Globus pallidus (tissue), 1 donor: ENCODE measurements around the gene SLC24A3.

ENCODE experiments used
- DNase-seq: peaks from one replicate; pipeline ENCODE4 v3.0.0-alpha.2; 2015; ENCODE audit warnings: low spot score

Gene SLC24A3

DNA sequence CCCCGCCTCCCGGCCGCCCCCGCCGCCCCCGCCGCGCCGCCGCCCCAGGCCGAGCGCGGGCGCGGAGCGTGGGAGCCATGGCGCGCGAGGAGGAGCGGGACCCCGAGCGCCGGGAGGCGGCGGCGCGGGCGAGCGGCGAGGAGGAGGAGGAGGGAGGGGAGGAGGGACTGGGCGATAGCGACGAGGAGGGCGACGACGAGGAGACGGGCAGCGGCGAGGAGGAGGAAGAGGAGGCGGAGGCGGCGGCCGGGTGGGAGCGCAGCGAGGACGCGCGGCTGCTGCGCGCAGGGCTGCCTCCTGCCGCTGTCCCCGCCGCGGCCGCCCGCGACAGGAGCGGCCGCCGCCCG lies at the start of gene SLC24A3:
TSS of gene SLC24A3 (plus strand) at position 174 of the 347 bp plus-strand sequence.
- no peak for DNase-seq

DNA sequence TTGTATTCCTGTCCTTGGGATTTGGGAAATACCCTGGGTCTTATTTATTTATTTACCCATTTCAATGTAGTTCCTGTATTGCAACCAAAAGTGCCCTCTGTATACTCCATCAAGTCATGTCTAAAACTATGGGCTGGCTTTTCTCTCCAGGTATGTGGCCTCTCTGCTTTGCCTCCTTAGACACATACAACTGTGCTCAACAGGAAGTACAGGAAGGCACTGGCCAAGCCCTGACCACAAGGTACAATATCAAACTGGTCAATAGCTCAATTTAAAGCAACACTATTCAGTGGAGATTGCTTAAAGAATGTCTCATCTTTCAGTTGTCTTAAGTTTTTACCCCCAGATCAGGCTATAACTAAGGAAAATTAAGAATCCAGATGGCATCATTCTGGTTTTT lies 42.3 kb upstream of the SLC24A3 start:
- DNase-seq, result no peak

DNA sequence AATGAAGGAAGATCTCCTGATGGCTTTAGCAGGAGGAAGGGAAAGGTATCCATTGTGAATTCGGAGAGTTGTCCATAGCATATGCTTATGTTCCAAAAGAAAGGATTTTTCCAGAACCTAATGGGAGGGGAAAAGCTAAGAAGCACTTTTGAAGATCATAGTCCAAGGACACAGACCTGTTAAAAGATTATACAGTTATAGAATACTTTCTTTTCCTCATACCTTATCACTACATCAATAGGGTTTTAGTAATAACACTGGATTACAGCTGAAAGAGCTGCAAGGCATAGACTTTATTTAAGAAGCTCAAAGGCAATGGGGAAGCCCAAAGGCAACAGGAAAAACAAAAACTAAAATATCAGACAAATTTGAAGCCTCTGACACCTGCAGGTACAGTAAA lies 39.8 kb upstream of the SLC24A3 start:
- DNase-seq, result no peak

DNA sequence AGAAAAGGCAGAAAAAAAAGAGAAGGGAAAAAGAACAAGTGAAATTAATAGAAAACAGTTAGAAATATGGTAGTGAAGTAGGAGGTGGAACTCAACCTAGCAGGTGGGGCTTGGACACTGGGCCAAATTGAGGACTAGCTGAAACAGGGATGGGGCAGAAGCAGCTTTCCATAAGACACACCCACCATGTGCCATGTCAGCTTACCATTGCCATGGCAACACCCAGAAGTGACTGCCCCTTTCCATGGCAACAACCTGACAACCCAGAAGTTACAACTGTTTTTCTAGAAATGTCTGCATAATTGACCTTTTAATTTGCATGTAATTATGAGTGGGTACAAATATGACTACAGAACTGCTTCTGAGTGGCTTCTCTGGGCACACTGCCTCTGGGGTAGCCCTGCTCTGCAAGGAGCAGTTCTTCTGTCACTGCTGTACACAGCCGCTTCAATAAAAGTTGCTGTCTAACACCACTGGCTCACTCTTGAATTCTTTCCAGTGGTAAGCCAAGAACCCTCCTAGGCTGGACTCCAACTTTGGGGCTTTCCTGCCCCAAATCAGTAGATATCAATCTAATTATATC lies 35.9 kb upstream of the SLC24A3 start:
- DNase-seq, result no peak

DNA sequence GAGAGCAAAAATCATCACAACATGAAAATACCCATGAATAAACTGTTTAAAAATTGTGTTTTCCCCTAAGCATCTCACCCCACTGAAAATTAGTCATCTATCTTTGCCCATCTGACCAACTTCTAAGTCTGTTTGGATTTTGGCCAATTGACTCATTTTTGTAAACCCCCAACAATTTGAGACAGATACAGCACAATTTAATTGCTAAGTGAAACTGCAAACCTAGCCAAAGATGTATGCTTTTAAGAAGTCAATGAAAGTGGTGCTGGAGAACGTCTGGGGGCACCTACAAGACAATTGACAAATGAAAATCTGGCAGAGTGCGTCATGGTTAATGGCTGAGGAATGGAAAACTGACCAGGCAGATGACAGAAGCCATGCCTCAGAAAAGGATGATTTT lies 30.9 kb upstream of the SLC24A3 start:
- no peak for DNase-seq

DNA sequence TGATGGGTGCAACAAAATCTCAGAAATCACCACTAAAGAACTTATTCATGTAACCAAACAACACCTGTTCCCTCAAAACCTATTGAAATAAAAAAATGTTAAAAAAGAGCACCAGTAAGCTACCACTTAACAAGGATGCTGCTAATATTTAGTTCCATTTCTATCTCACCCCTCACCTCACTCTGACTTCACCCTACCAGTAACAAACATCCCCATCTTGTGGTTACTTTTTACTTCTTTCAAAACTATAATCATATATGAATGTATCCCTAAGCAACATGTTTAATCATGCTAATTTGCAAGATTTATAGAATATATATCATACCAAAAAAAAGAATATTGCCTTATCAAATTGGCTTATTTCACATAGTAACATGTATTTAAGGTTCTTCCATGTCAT lies 27.4 kb upstream of the SLC24A3 start:
- no peak for DNase-seq

DNA sequence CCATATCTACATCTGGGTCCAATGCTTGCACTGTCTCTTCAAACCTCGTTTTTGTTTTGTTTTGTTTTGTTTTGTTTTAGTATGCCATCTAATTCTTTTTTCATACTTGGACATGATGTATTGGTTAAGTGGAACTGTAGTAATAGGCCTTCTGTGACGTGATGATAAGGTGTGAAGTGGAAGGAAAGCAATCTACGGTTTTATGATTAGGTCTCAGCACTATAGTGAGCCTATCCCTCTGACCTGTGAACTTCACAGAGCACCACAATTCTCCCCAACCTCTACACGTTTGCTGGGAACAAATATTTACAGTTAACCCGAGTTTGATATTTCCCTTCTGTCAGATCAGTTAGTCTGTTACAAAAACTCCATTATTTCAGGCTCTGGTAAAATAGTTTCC lies 19.1 kb upstream of the SLC24A3 start:
- no peak for DNase-seq

DNA sequence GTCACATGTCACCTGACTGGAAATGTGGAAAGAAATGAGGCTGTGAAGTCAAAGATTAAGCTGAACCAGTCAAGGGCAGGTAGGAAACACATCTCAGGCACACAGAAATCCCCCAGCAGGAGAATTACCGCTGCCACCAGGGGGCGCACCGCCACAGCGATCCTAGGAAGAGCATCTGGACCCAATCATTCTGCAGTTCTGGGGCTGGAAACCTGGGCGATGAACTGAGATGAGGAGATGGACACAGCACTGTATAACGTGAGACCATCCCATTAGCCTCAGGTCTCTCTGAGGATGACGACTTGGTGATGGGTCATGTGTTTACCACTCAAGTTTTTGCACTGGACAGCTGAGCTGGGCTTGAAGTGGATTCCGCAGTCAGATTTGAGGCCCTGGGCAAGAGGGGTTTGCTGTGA lies 6.5 kb upstream of the SLC24A3 start:
- DNase-seq, result peak; percentile 21

DNA sequence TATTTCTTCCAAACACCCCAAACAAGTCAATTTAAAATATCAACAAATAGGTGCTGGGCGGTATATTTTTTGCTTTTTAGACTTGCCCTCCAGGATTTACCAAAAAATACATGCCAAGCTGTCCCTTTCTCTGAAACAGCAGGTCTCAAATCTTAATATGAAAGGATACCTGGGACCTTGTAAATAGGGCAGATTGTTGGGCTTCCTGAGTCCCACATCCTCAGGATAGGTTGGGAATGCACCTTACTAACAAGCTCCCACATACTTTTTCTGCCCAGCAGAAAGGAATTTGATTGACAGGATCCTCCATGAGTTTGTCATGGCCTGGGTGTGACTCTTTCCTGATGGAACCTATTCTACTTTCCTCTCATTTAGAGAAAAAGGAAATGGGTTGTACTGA lies 4.9 kb upstream of the SLC24A3 start:
- DNase-seq, result no peak

DNA sequence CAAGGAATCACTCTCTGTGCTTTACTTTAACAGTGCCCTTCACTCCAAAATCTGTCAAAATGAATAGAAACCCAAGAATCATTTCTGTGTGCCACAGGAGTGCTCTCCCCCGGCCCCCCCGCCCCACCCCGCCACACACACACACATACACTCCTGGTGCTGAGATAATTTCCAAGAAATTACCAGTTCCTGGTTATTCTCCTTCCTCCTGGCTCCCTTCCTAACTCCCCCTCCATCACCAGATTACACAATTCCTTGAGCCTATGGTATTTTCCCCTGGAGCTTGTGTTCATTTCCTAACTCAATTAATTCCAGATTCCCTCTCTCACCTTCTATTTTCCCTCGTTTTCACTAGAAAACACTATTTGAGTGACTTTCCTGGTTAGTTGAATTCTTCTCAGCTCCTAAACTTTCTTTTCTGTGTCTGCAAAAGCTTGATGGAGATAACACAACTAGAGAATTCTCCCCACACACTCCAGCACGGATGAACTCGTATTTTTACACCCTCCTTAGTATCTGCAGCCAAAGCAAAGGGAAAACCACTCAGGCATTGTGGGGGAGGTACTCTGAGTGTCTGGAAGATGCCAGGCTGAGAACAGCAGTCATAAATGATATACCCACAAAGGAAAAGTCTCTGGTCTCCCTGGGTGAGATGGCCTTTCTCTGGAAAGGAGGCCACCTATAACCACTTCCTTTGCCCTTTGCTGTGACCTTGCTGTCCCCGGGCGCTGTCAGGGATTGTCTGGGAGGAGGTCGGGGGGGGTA lies 1.9 kb upstream of the SLC24A3 start:
- no peak for DNase-seq

DNA sequence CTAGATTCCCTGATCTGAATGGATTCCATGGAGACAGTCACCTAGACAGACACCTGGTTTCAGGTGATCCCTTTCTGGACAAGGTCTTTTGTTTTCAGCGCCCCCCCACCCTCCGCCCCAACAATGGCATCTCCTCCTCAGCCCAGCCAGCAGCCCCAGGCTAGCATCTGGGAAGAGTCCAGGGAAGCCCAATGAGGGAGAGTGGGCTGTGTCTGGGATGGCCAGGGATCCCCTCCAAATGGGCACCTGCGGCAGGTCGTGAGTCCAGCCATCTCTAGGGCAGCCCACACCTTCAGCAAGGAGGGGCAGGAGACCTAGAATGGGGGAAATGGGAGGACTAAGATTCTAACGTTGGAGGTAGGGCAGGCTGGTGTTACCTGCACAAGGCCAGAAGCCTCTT lies 1.2 kb upstream of the SLC24A3 start:
- no peak for DNase-seq

DNA sequence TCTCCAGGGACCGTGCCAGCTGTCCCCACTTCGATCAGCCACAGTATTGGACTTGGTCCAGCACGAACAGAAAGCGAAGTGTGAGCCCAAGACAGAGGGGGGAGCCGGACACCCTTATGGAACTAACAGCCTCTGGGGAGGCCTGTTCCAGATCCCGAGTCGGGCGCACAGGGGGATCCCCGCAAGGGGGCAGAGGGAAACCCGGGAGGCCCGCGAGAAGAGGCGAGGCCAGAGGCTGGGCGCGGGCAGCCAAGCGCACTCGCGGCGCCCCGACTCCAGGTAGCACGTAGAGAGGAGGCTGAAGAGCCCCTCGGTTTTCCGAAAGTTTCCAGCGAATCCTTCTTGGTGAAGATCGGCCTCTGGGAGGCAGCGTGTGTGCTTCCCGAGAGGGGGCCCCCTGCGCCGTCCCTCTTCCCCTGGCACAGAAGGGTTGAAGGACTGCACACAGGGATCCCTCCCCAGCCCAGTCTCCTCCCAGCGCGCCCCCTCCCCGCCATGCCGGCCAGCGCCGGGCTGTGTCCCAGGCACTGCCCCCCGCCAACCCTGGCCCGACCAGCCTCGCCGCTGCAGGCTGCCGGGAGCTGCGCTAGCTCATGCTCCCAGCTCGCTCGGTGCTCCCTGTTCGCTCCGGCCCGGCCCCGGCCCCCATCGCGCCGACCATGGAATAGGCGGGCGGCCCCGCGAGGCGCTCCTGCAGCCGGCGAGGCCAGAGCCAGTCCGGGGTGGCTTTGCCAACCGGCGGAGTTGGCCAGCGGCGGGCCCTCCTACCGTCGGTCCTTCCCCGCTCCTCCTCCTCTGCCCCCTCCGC lies 577 bp upstream of the SLC24A3 start:
- peak; percentile 14 for DNase-seq

DNA sequence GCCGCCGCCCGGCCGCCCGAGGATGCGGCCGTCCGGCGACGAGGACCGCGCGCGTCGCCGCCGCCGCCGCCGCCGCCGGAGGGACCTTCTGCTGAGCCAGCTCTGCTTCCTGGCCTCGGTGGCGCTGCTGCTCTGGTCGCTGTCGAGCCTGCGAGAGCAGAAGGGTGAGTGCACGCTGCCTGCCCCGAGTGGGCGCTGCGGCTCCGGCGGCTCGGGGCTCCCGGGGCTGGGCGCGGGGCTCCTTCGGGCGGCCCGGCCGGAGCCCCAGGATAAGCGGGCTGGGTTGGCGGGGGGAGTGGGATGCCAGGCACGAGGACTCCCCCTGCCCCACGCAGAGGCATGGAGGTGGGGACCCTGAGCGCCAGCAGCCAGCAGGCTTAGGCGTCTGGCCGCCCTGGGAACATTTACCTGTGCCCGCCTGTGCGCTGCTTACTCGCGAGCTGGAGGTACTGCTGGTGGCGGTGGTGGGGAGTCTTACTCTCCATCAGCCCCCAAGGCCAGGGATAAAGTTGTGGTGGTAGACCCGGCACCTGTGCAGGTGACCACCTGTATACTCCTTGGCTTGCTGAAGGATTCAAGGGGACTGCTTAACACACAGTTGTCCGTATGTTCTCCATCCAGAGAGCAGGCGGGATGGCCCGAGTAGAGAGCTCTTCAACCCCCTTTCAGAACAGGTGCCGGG lies 520 bp downstream of the SLC24A3 start:
- DNase-seq, result peak; percentile 33

DNA sequence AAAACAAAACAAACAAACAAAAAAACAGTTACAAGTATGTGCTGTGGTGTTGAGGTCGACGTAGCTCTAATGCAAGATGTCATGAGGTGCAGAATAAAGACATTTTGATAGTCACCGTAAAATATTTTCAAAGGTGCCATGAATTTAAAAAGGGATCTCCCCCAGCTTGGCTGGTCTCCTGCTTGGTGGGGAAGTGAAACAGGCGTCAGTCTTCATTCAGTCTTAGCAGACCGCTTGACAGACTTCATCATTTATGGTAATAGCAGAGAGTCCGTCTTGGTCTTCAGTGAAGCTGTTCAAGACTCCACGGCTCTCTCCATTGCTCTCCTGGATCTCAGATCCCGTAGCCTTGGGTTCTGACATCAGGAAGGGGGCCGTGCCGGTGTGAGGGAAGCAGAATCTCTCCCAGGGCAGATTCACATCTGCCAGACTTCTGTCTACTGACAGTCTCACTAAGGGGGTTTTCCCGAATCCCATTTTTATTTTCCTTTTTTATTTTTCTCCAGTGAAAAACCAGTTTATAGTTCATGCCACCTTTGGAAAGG lies 1.6 kb downstream of the SLC24A3 start:
- DNase-seq, result no peak

DNA sequence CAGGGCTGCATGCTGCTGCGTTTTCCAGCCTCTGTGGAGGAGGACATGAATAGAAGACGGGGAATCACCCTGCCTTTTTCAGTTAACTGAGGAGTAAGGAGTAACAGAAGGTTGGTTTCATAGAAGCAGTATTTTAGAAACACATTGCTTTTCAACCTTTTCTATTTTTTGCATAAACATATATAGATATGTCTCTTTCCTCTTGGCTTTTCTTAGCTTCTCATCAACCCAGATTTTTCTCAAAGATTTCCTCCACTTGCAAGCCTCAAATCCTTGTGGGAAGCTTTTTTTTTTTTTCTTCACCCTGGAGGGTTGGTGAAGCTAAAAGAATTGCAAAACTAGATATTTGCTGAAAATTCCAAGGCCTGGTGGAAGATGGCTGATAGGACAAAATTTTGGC lies 6.0 kb downstream of the SLC24A3 start:
- DNase-seq, result no peak

DNA sequence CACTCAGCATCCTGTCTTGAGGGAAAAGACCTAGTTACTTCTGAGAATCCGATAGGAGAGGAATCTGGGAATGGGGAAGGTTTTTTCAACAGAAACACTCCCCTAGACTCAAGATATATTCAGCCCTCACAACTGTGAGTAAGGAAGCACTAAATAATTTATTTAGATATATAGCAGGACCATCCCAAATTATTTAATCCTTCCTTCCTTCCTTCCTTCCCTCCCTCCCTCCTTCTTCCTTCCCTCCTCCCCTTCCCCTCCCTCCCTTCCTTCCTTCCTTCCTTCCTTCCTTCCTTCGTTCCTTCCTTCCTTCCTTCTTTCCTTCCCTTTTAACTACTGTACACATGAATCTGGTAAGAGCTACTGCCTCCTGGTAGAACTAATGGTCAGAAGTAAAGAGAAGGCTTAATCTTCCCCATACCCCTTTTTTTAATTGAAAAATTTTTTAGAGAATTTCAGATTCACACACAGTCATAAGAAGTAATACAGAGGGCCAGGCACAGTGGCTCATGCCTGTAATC lies 10.1 kb downstream of the SLC24A3 start:
- no peak for DNase-seq

DNA sequence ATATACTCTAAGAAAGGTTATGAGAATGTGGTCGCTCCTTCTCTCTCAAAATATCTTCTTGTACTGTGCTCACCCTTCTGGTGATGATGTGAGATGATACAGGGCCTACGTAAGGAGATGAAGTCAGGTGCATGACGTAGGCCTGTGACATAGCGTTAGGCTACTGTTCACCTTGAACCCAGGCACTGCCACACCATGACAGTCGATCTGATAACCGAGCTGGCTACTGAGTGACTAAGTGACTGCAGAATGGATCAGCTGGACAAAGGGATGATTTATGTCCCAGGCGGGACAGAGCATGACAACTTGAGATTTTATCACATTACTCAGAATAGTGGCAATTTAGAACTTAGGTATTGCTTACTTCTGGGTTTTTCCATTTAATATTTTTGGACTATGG lies 11.2 kb downstream of the SLC24A3 start:
- no peak for DNase-seq

DNA sequence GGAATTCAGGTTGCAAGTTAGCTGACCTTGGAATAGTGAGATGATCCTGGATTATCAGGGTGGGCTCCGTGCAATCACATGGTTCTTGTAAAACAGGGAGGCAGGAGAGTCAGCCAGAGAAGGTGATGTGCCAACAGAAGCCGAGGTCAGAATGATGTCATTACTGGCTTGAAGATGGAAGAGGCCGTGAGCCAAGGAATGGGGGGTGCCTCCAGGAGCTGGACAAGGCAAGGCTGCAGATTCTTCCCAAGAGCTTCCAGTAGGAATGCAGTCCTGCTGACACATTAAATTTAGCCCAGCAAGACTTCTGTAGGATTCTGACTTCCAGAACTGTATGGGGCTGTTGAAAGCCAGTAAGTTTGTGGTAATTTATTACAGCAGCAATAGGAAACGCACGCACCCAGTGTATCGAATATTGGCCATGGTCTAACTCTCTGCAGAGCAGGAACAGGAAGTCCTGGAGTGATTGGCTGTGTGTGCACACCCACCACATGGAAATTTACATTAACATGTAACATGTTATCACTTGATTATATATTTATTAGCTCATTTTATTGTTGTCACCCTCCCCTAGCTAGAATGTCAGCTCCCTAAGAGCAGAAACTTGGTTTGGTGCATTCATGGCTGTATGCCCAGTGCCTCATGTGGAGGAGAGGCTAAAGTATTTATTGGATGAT lies 19.1 kb downstream of the SLC24A3 start:
- DNase-seq, result no peak

DNA sequence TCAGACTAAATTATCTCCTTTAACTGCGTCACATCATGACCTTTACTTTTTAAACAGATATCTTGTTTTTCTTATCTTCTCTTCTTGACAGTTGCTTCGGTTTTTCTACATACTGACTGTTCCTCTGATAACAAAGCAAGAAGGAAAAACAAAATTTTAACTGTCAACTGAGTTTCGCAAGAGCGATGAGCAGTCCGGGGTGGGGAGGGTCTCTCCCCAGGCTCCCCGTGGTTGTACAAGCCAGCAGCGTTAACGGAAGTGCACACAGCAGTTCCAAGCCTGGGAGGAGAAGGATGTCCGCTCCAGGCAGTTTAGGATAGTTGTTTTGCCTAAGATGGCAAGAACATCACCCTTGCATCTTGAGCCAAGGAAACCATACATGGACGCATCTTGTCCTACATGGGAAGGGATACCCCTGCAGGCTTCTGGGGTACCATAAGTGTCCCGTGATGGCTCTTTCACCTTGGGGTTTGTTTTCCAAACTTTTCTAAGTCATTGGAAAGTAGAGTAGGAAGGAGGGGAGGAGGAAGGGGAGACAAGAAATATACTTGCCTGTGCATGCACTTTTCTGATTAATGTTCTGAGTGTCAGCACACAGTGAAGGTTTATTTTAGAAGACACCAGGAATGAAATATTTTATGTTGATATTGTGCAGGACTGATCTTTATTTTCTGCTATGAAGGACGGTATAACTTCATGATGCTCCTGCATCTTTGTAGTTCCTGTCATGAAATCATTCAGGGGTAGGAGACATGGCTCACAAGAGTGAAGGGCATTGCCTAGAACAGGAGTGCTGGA lies 20.8 kb downstream of the SLC24A3 start:
- no peak for DNase-seq

DNA sequence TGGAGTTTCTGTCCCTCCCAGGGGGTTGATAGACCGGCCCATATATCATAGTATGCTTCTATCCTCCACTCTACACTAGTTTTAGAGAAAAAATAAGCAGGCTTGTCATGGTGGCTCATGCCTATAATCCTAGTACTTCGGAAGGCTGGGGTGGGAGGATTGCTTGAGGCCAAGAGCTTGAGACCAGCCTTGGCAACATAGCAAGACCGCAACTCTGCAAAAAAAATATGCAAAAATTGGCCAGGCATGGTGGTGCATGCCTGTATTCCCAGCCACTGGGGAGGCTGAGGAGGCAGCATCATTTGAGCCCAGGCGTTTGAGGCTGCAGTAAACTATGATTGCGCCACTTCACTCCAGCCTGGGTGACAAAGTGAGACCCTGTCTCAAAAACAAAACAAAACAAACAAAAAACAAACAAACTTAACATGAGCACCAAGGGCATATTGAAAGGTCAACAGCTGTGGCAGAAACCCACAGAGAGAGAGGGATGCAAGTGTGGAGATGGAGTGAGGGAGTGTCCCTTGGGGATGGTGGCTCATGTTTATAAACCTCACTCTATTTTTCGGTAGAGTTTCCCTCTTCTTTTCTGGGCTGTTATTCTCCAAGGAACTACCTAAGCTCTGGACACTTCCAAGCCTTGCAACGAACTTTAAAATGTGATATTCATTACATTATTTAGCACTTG lies 24.1 kb downstream of the SLC24A3 start:
- DNase-seq, result no peak
